OCI-LY1 (cell line): ENCODE data around the gene SVOP.

Experiments
- H2AFZ ChIP-seq: fragments of 200-600 bp; sonication (generic), shearing (Covaris generic); 2 replicates; pipeline ENCODE4 v1.6.0; 2014; ENCODE audit warnings: antibody characterized with exemption, mild to moderate bottlenecking, low read length
- H3F3A ChIP-seq: fragments of 200-600 bp; sonication (generic), shearing (Covaris generic); 2 replicates; pipeline ENCODE4 v1.6.0; 2014; ENCODE audit warnings: mild to moderate bottlenecking, antibody characterized with exemption, low read length, moderate library complexity; ENCODE audit not compliant: insufficient read depth
- H3K27ac ChIP-seq: fragments of 200-600 bp; sonication (generic); 2 replicates; pipeline ENCODE4 v1.5.1; 2014; ENCODE audit warnings: low read length, mixed run types, mild to moderate bottlenecking, low read depth; ENCODE audit not compliant: poor library complexity, severe bottlenecking
- H3K27me3 ChIP-seq: fragments of 200-600 bp; sonication (generic); 2 replicates; pipeline ENCODE4 v1.6.0; 2014; ENCODE audit warnings: antibody characterized with exemption, mild to moderate bottlenecking, low read length, moderate library complexity; ENCODE audit not compliant: insufficient read depth
- H3K36me3 ChIP-seq: fragments of 200-600 bp; sonication (generic); 2 replicates; pipeline ENCODE4 v1.6.1; 2014; ENCODE audit warnings: mild to moderate bottlenecking, antibody characterized with exemption, low read length, moderate library complexity, mixed read lengths; ENCODE audit not compliant: insufficient read depth
- H3K4me1 ChIP-seq: fragments of 200-600 bp; sonication (generic); 2 replicates; pipeline ENCODE4 v1.5.1; 2014; ENCODE audit warnings: mild to moderate bottlenecking, low read length, moderate library complexity; ENCODE audit not compliant: insufficient read depth, severe bottlenecking
- H3K4me2 ChIP-seq: fragments of 200-600 bp; sonication (generic), shearing (Covaris generic); 2 replicates; pipeline ENCODE4 v1.6.1; 2014; ENCODE audit warnings: low read length
- H3K4me3 ChIP-seq: fragments of 200-600 bp; sonication (generic); 2 replicates; pipeline ENCODE4 v1.5.1; 2014; ENCODE audit warnings: low read length, low read depth, mild to moderate bottlenecking, mixed read lengths; ENCODE audit not compliant: poor library complexity, severe bottlenecking
- H3K79me2 ChIP-seq: fragments of 200-600 bp; shearing (Covaris generic); 2 replicates; pipeline ENCODE4 v1.6.1; 2016; ENCODE audit warnings: mixed run types, low read length, mixed read lengths; ENCODE audit not compliant: insufficient read depth
- H3K9ac ChIP-seq: fragments of 200-600 bp; sonication (generic), shearing (Covaris generic); 2 replicates; pipeline ENCODE4 v1.6.1; 2014; ENCODE audit warnings: mild to moderate bottlenecking, low read length, mixed read lengths
- H3K9me2 ChIP-seq: fragments of 200-600 bp; sonication (generic), shearing (Covaris generic); 2 replicates; pipeline ENCODE4 v1.6.1; 2014; ENCODE audit warnings: low read depth, mild to moderate bottlenecking, low read length, mixed read lengths
- H3K9me3 ChIP-seq: fragments of 200-600 bp; shearing (Covaris generic); 2 replicates; pipeline ENCODE4 v1.6.1; 2014; ENCODE audit warnings: low read length, mixed read lengths
- H4K20me1 ChIP-seq: fragments of 200-600 bp; sonication (generic), shearing (Covaris generic); 2 replicates; pipeline ENCODE4 v1.6.0; 2016; ENCODE audit warnings: mild to moderate bottlenecking, low read length; ENCODE audit not compliant: insufficient read depth
- CTCF ChIP-seq: fragments of 200-600 bp; sonication (generic), shearing (Covaris generic); IDR thresholded peaks from 2 replicates; pipeline ENCODE4 v1.5.1; 2017; ENCODE audit warnings: mild to moderate bottlenecking, antibody characterized with exemption, low read length, moderate library complexity, mixed read lengths
- EZH2 ChIP-seq: fragments of 200-600 bp; sonication (generic), shearing (Covaris generic); IDR thresholded peaks from 2 replicates; pipeline ENCODE4 v1.8.0; 2017; ENCODE audit warnings: borderline replicate concordance, mixed run types, mild to moderate bottlenecking, antibody characterized with exemption, low read length, moderate library complexity, mixed read lengths

SVOP gene

GRCh38 chr12:108910336-108910735, 110.5 kb downstream of the SVOP start:
- Histone ChIP-seq H3K36me3 (no peaks in the 10 kb centered on the region), H3K9me2 (no peaks in the 10 kb centered on the region), H2AFZ (no peak overlapping the region), H3K4me1 (no peaks in the 10 kb centered on the region), H3K4me2 (no peak overlapping the region), H3K27ac (no peak overlapping the region), H3K9me3 (no peaks in the 10 kb centered on the region), H3K9ac (no peak overlapping the region), H3F3A (no peaks in the 10 kb centered on the region), H3K4me3 (no peak overlapping the region), H3K27me3 (no peaks in the 10 kb centered on the region), H3K79me2 (no peaks in the 10 kb centered on the region), H4K20me1 (no peaks in the 10 kb centered on the region)
- no peak for TF ChIP-seq EZH2
- TF ChIP-seq CTCF, result no peak

- Histone ChIP-seq H3K9me2 (no peaks in the 10 kb centered on the region), H3K9ac (no peak overlapping the region), H3K27ac (no peak overlapping the region), H2AFZ (no peak overlapping the region), H3K9me3 (no peaks in the 10 kb centered on the region), H3K36me3 (no peaks in the 10 kb centered on the region), H3K79me2 (no peaks in the 10 kb centered on the region), H3K4me2 (no peak overlapping the region), H3K27me3 (no peaks in the 10 kb centered on the region), H4K20me1 (no peaks in the 10 kb centered on the region), H3K4me1 (no peaks in the 10 kb centered on the region), H3F3A (no peaks in the 10 kb centered on the region), H3K4me3 (no peak overlapping the region)
- TF ChIP-seq CTCF (no peak), EZH2 (no peak)
Measured at GRCh38 chr12:108907839-108908351, 113.0 kb downstream of the SVOP start.

- H2AFZ ChIP-seq, result no peak overlapping the region
- no peaks in the 10 kb centered on the region for H3K79me2 ChIP-seq
- H3K9me2 ChIP-seq, result no peaks in the 10 kb centered on the region
- no peaks in the 10 kb centered on the region for H3F3A ChIP-seq
- no peaks in the 10 kb centered on the region for H3K36me3 ChIP-seq
- no peak overlapping the region for H3K4me3 ChIP-seq
- TF ChIP-seq CTCF, result no peak
- no peak for TF ChIP-seq EZH2
- H3K4me1 ChIP-seq, result no peaks in the 10 kb centered on the region
- no peaks in the 10 kb centered on the region for H4K20me1 ChIP-seq
- no peak overlapping the region for H3K27ac ChIP-seq
- H3K9ac ChIP-seq, result no peak overlapping the region
- H3K27me3 ChIP-seq, result no peaks in the 10 kb centered on the region
- H3K4me2 ChIP-seq, result no peak overlapping the region
- no peaks in the 10 kb centered on the region for H3K9me3 ChIP-seq
Measured at GRCh38 chr12:108906971-108907370, 113.9 kb downstream of the SVOP start.
